Amygdala (tissue), 56 donors: ENCODE results near the gene LSM14A.
"Not testable (repeated sequence)": the region's sequence is repeated elsewhere in the genome, so short reads cannot be mapped to it uniquely, and the experiment has no call there.

Source experiments
- DNase-seq, 56 donors: peaks; one replicate each; lab custom pipeline; 2025; lab: John Stamatoyannopoulos, UW

LSM14A gene

DNA sequence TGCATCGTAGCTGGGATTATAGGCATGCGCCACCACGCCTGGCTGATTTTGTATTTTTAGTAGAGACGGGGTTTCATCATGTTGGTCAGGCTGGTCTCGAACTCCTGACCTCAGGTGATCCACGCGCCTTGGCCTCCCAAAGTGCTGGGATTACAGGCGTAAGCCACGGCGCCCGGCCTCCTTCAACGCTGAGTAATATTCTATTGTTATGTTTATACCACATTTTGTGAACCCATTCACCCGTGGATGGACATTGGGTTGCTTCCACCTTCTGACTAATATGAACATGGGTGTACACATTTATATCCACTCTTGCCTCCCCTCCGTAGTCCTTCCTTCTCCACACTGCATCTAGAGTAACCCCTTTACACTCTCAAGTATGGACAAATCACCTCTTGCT, 80.9 kb downstream of the LSM14A start:
- not testable (repeated sequence) for DNase-seq

DNA sequence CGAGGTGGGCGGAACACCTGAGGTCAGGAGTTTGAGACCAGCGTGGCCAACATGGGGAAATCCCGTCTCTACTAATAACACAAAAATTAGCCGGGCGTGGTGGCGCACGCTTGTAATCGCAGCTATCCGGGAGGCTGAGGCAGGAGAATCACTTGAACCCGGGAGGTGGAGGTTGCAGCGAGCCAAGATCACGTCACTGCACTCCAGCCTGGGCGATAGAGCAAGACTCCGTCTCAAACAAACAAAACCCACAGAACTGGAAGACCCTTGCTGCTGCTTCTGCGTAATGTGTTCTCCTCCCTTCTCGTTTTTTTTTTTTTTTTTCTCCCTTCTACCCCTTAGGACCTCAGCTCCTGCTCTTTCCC, 81.4 kb downstream of the LSM14A start:
- not testable (repeated sequence) for DNase-seq

DNA sequence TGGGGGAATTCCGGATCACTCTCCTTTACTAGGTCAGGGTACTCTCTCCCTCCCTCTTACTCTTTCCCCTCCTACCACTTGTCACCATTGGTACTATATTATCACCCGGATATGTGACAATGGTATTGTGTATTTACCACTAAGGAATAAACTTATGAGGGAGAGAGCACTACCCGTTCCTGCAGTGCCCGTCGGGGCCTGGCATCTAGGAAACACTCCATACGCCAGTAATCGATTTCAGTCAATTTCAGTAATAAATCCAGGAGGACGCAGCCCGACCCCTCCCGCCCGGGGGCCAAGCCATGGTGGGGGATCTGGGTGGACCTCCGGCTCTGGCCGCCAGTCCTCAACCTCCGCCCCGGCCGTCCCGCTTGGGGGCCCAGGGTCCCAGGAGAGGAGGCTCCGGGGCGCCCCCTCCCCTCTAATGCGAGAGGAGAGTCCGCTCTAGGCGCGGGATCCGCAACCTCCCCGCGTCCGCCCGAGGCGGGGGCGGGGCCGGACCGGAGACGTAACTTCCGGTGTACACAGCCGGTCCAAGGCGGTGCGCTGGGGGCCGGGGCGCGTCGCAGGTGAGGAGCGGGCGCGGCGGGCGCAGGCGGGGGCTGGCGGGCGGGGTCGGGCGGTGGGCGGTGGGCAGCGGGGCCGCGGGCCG, 81.9 kb downstream of the LSM14A start, which contains the start of gene GARRE1:
TSS of gene GARRE1 (plus strand) at position 509 of the 652 bp plus-strand sequence. CDS start 45,920 bp downstream, outside the sequence.
- DNase-seq = peak in 54 of 56 donors; percentile 24 to 90 (median 69)

- peak in 13 of 56 donors; percentile 11 to 73 (median 55) for DNase-seq
Measured at GRCh38 chr19:34254698-34255432, 82.6 kb downstream of the LSM14A start.

DNA sequence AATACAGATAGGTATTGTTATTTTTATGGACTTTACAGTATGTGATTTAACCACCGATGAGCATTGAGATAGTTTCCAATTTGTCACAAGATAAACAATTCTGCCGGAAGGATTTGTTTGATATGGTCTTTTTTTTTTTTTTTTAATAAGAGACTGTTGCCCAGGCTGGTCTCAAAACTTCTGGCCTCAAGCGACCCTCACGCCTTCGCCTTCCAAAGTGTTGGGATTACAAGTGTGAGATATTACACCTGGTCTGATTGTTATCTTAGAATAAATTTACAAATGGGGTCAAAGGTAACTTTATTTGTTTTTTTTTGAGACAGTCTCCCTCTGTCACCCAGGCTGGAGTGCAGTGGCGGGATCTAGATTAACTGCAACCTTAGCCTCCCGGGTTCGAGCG, 83.2 kb downstream of the LSM14A start:
- DNase-seq = no peak

- DNase-seq = no peak
Measured at GRCh38 chr19:34256835-34257558, 84.7 kb downstream of the LSM14A start.

GRCh38 chr19:34257559-34257924, 85.2 kb downstream of the LSM14A start:
- no peak for DNase-seq

GRCh38 chr19:34259367-34260095, 87.2 kb downstream of the LSM14A start:
- DNase-seq = no peak

GRCh38 chr19:34260771-34261173, 88.5 kb downstream of the LSM14A start:
- no peak for DNase-seq

DNA sequence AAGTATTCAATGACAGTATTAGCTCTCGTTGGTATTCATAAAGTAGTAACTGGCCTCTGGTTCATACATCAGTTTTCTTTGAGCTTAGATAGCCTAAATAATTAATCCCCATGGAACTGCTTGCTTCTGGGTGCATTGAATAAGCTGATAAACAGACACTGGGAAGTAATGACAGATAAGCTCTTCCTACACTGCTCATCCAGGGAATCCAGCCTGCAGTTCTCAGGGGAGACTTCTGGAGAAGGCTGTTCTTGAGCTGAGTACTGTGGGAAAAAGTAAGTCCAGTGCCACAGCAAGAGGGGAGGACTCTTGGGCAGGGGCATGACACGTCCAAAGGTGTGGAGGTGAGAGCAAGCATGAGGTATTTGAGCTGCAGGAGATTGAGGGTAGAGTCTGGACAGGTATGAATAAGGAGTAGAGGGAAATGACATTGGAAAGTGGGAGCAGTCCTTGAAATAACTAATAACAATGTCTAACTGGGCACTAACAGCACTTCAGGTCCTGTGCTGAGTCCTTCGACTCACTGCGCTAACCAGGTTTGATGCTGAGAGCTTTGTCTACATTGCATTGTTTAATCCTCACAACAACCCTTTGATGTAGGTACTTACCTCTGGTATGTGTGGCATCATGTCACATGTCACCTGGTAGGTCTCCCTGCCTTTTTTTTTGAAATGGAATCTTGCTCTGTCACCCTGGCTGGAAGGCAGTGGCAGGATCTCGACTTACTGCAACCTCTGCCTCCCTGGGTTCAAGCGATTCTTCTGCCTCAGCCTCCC, 89.2 kb downstream of the LSM14A start:
- DNase-seq = no peak

DNA sequence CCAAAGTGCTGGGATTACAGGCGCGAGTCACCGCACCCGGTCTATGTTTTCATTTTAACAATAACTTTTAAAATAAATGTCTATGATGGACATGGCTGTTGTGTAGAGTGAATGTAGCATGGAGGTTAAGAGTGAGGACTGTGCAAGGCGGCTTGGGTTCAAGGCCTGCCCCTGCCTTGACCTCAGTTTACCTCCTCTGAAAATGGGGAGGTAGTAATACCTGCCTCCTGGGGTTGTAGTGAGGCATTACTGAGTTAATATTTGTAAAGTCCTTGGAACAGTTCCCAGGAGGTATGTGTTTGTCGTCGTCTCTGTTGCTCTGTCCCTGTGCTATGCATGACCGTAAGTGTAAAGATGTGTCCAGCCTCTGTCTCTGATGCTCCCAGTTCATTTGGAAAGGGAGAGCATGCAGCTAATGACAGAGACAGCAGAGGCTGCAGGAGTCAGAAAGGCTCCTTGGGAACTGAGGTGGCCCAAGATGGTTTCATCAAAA, 91.5 kb downstream of the LSM14A start:
- no peak for DNase-seq

GRCh38 chr19:34265221-34265650, 92.9 kb downstream of the LSM14A start:
- no peak for DNase-seq

- no peak for DNase-seq
Measured at GRCh38 chr19:34269081-34269480, 96.8 kb downstream of the LSM14A start.

DNA sequence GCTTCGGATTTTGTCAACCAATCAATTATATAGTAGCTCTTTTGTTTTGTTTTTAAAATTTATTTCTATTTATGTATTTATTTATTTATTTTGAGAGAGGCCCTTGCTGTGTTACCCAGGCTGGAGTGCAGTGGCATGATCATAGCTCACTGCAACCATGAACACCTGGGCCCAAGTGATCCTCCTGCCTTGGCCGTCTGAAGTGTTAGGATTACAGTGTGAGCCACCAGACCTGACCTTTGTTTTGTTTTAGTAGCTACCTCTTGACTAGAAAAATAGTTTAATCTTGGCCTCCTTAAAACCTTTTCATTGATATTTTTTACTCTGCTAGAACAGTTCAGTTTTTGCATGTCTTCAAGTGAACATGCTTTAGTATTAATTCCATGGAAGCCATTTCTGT, 97.2 kb downstream of the LSM14A start:
- DNase-seq = no peak

- peak in 20 of 56 donors; percentile 3 to 61 (median 14) for DNase-seq
Measured at GRCh38 chr19:34269968-34270621, 97.8 kb downstream of the LSM14A start.

GRCh38 chr19:34273121-34273520, 100.8 kb downstream of the LSM14A start:
- no peak for DNase-seq

DNA sequence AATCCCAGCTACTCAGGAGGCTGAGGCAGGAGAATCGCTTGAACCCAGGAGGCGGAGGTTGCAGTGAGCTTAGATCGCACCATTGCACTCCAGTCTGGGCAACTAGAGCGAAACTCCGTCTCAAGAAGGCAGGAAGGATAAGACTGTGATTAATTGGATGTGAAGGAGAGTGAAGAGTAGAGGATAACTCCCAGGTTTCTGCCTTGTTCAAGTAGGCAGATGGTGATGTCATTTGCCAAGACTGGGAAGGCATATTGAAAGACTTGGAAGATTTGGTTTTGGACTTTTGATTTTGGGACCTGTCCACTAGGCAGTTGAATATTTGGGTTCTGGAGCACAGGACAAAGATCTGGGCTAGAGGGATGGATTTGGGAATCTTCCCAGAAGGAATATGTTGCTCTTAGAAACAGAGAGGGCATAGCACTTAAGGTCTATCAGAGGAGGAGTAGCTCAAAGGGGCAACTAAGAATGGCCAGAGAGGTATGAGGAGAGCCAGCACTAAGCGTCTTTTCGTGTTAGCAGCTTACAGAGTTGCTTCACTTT, 102.1 kb downstream of the LSM14A start:
- no peak for DNase-seq

DNA sequence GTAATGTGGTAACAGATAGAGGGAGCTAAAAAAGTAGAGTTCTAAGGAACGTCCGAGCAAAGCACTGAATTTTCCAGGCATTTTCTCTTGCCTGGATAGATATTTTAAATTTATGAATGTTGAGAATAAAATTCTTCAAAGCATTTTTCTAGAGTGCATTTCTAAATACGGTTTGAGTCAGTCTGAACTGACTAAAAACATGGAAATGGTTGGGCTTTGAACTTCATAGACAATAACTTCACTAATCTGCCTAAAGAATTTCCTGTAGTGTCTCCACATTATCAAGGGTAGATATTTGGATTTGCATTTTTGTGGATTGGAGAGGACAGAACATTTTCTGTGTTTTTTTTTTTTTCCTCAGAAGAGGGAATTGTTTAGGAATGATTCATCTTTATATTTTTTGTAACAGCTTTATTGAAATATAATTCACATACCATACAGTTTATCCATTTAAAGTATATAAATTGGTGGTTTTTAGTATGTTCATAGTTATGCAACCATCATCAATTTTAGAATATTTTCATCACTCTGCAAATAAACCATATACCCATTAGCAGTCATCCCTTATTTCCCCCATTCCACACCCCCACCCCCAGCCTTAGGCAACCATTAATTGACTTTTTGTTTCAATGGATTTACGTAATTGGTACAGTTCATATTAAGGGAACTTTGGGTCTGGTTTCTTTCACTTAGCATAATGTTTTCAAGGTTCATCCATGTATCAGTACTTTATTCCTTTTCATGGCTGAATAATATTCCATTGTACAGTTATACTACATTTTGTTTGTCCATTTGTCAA, 102.7 kb downstream of the LSM14A start:
- DNase-seq = no peak
